HG02678 (cell line): ENCODE measurements around the gene TAF8.

Source experiments
- ATAC-seq: cut with Tn5 transposase; IDR thresholded peaks from one replicate; pipeline ENCODE4 v1.9.1; 2021; ENCODE audit warnings: mild to moderate bottlenecking, moderate library complexity; ENCODE audit not compliant: unreplicated experiment

Gene TAF8

DNA sequence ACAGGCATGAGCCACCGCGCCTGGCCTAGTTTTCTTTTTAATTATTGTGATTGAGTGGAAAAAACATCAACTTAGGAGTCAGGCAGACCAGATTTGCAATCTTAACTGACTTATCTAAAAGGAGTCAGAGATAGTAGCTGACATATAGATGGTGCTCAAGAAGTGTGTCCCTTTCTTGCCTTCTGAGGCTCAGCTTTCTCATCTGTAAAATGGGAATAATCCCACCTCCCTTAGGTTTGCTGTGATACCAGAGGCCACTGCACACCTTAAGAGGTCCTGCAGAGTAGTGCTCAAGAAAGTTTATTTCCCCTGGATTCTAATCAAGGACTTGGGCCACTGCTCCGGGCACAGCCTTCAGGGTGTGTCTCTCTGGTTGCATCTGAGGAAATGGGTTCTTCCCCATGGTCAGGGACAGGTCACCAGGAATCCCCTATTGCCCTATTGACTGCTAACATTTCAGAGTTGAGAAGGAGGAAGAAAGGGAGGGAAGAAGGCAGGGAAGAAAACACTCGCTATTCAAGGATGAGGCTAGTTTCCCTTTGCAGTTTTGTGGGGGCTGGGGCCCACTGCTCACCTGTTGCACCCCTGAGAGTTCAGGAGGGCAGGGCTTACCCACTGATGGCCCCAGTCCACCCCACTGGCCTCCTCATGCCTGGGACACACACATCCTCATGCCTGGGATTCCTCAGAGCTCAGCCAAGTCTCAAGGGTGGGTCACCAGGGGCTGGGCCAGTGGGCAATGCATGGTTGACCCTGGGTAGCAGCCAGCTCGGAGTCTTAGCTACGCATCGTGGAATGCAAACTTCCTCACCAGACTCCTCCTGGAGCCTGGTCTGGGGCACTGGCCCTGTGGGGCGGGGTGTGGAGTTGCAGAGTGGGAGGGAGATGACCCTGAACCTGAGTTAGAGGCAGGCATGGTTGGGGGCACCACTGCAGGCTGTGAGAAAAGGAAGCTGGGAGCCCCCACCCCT is 70.9 kb downstream of the TAF8 start:
- ATAC-seq = no peak

DNA sequence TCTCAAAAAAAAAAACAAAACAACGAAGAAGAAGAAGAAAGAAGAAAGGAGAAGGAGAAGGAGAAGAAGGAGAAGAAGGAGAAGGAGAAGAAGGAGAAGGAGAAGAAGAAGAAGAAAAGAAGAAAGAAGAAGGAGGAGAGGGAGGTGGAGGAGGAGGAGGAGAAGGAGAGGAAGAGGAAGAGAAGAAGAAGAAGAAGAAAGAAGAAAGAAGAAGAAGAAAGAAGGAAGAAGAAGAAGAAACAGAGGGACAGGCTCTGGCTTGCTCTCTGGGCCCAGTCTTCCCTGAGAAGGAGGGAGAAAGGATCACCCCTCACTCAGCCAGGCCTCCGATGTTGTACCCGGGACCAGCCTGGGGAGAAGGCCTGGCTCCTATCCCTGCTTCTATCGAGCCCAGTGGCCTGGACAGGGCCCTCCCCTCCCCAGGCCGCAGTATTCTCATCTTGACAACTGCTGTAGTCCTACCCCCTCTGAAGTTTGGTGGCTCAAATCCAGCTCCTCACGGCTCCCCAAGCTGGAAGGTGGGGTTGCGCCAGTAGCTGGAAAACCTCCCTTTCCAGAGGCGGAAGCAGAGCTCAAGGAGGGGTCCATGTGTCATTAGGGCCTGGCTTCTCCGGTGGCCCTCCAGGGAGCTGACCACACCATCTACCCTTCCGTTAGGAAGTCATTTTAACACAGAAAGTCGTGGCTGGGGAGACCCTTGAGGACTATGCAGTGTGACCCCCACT is 73.2 kb downstream of the TAF8 start:
- ATAC-seq = no peak

DNA sequence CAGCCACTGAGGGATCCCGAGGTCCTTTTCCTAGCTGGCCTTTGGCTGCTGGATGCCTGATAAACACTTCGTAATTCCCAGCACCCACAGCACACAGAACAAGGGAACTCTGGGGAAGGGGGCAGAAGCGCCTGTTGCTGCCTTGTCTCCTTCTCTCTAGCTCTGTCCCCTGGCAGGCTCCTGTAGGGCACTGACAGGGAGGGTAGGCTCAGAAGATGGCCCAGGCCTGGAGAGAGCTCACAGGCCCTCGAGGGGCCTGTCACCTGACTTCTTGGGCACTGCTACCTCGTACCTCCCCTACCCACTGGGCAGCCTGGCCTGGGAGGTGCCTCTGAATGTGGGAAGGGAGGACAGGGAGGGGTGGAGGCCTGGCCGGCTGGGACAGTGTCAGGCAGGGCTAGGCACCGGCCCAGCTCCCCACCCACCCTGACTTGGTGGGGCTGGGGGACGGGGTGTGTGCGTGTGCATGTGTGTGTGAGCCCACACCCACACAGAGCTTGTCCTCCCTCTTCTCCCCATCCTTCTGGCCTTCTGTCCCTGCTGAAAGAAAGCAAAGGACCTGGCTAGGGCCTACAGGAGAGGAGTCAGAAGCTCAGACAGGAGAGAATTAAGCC is 74.0 kb downstream of the TAF8 start:
- ATAC-seq = no peak

DNA sequence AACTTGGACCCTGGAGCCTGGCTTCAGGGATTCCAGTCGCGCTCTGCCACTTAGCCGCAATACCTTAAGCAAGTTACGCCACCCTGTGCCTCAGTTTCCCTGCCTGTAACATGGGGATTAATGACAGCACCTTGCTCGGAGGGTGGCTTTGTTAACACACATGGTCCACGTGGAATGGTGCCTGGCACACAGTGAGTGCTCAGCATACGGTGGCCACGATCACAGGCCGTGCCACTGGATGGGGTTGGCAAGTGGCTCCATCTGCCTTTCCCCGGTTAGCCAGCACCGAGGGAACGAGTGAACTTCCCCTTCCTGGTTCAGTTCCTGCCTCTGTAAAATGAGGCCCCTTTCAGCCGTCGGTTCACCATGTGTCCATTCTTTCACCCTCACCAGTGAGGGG is 74.9 kb downstream of the TAF8 start:
- ATAC-seq = no peak

DNA sequence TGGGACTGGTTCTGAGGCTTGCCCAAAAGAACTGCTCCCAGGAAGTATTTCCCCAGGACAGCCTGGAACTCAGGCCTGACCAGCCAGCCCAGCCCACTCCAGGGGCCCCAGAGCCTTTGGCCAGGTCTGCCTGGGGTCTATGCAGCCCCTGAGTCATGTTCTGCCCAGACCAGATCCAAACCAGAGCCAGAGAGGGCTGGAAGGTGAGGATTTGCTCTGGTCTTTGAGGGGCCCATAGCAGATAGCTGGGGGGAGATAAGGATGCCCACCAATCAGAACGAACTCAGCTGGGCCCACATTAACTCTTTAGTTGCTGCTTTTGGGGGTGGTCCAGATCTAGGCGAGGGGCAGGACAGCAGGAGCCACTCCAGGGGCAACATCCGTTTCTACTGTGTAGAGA is 75.3 kb downstream of the TAF8 start:
- ATAC-seq = no peak

DNA sequence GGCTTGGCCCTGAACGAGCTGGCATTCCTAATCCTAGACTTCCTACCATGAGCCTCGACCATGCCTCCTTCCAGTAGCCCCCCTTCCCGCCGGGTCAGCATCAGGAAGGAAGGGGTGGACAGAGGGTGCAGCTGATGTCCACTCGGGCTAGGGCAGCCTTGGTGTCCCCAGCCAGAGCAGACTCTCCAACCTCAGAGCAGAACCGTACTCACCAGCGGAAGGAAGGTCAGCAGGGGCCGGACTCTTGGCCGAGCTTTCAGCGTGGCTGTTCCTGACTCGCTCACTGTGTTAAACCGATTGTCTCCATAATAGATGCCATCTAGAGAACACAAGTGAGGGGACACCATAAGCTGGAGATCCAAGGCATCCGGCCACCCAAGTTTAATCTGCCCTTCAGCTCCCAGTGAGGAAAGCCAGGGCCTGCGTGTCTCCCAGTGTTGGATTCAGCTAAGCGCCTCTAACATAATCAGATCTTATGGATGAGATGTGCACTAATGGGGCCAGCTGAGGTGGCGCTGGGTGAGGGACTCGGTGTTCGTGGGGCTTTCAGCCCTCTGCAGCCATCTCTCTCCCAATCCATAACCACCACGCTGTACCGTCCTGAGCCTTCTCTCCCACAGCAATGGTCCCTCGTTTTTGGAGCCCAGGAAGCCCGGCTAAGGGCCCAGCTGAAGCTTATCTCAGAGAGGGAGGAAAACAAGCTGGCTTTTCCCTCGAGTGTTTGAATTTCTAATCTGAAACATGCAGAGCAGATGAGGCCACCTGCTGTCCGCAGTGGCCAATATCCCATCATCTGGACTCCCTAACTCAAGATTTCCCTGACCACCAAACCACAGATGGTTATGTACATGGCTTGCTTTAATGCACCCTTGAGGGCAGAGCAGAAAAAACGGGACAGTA is 78.4 kb downstream of the TAF8 start:
- ATAC-seq = no peak

DNA sequence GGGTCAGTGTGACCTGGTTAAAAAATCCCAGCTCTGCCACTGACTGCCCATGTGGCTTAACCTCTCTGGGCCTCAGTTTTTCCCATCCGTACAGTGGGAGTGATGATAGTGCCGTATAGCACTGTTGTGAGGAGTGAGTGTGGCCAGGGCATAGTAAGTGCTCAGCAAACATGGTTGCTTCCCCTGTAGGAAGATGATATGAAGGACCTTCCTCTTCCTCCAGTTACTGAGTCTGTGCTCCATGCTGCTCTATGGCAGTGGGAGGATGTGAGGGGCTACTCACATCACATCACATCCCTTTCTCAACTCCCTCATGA is 79.0 kb downstream of the TAF8 start:
- ATAC-seq = no peak

DNA sequence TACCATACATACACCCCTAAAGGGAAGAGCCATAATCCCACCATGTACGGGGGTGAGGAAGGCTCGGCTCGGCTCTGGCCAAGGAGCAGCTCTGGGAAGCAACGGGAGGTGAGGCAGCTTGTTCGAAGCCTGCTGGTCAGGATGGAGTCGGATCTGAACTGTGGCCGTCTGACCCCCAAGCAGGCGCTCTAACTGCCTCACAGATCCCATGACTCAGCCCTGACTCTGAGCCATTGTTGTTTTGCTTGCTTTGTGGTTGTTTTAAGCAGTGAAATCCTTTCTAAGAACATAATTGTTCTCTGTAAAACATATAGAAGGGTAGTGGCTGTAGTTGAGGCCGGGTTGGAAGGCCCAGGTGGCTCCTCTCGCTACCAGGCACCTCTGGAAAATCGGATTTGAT is 81.2 kb downstream of the TAF8 start:
- ATAC-seq = no peak

DNA sequence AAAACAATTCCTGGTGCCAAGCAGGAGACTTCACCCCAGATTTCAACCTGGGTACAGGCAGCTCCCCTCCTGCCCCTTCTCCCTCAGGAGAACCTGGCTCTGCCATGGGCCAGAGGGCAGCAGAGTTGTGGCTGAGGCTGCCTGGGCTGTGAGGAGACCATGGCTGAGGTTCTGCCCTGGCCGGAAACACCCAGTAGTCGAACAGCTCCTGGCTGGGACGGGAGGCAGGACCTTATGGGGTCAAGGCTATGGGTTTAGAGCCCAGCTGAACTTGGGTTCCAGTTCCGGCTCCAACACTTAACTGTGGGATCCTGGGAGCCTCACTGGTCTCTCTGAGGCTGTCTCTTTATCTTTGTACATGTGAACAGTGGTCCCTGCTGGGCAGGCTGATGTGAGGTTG is 83.6 kb downstream of the TAF8 start:
- no peak for ATAC-seq

DNA sequence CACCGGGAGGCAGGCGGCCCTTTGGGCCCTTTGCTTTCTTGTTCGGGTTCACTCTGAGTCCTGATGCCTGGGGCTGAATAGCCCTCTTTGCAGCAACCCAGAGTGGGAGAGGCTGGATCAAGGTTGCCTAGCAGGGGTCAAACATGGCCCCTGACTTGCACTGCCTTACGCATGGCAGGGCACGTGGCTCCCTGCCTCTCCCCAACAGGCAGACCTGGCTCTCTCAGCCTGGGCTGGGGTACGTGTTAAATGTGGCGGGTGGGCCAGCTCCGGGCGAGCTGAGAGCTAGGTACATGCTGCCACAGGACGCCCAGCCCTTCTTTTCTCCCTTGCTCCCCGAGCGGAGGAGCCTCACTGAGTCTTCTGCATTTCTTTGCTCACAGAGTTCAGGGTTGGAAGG is 84.8 kb downstream of the TAF8 start:
- no peak for ATAC-seq

DNA sequence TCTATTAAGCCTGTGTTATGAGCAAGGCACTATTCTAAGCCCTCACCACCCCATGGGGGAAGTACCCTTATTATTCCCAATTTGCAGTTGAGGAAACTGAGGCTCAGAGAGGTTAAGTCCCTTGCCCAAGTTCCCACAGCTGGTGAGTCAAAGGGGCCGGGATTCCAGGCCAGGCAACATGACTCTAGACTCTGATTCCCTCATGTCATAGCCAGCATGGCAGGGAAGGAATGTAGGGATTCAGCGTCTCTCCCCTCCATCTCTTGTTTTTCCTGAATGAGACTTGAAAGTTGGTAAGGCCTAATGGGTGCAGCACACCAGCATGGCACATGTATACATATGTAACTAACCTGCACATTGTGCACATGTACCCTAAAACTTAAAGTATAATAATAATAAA is 85.4 kb downstream of the TAF8 start:
- no peak for ATAC-seq

DNA sequence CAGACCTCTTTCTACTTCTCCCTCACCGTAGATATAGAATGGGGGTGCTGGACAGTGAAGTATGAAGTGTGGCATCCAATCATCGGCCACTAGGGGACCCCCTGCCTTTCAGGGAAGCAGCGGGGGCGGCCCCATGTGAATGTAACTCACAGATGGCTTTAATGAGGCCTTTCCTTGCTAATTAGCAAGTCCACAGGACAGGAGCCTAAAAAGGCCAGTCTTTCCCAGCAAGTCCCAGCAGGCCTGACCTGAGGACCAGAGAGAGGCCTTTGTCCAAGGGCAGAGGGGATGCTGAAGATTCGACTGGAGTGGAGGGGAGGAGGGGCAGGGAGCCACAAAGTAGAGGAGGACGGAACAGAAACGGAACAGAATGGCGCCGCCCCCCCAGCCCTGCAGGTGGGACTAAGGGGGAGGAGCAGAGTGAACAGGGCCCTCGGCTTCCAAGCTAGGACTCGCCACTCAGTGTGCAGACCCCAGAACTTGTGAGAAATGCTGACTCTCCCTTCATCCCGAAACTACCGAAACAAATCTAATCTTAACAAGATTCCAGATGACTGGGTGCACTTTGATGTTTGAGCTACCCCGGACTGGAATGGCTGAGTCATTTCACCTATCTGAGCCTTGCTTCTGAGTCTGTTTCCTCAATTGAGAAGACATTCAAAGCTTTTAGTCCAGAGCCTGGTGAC is 86.3 kb downstream of the TAF8 start:
- no peak for ATAC-seq
